ENCODE results near the gene HSPB7.

GRCh38 chr1:16063226-16063829 lies 45.5 kb upstream of the HSPB7 start:
- TF ChIP-seq, protein P1, sequence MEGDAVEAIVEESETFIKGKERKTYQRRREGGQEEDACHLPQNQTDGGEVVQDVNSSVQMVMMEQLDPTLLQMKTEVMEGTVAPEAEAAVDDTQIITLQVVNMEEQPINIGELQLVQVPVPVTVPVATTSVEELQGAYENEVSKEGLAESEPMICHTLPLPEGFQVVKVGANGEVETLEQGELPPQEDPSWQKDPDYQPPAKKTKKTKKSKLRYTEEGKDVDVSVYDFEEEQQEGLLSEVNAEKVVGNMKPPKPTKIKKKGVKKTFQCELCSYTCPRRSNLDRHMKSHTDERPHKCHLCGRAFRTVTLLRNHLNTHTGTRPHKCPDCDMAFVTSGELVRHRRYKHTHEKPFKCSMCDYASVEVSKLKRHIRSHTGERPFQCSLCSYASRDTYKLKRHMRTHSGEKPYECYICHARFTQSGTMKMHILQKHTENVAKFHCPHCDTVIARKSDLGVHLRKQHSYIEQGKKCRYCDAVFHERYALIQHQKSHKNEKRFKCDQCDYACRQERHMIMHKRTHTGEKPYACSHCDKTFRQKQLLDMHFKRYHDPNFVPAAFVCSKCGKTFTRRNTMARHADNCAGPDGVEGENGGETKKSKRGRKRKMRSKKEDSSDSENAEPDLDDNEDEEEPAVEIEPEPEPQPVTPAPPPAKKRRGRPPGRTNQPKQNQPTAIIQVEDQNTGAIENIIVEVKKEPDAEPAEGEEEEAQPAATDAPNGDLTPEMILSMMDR (IDR thresholded peaks at IDR 0.05; ENCODE audit: insufficient read depth, low read length) = no peak
- no peak for TF ChIP-seq GABPA (IDR thresholded peaks at IDR 0.05; ENCODE audit: low read depth)
- TF ChIP-seq REST (IDR thresholded peaks at IDR 0.05; ENCODE audit: insufficient replicate concordance, low read depth) = no peak

Data from HL-60 (cell line).